ENCODE data around the gene NEK7.
A peak's percentile ranks its signal among the peaks of the same experiment; 100 is the strongest.
"Not testable (repeated sequence)": the region's sequence is repeated elsewhere in the genome, so short reads cannot be mapped to it uniquely, and the experiment has no call there.

Gene NEK7

GRCh38 chr1:198156745-198157240 lies at the start of gene NEK7:
NEK7 (plus strand) TSS chr1:198156998; CDS start chr1:198232581, 75,583 bp downstream.
- peak; percentile 73 for DNase-seq (ENCODE audit: low spot score)

GRCh38 chr1:198107091-198107501 lies 49.7 kb upstream of the NEK7 start:
- no peak for DNase-seq (ENCODE audit: low spot score)

GRCh38 chr1:198108636-198109370 lies 48.0 kb upstream of the NEK7 start:
- DNase-seq (ENCODE audit: low spot score): no peak

GRCh38 chr1:198109371-198109715 lies 47.5 kb upstream of the NEK7 start:
- DNase-seq (ENCODE audit: low spot score): no peak

- no peak for DNase-seq (ENCODE audit: low spot score)
Observed at GRCh38 chr1:198113342-198113750, 43.5 kb upstream of the NEK7 start.

- no peak for DNase-seq (ENCODE audit: low spot score)
Observed at GRCh38 chr1:198116069-198116468, 40.7 kb upstream of the NEK7 start.

- no peak for DNase-seq (ENCODE audit: low spot score)
Observed at GRCh38 chr1:198116469-198116868, 40.3 kb upstream of the NEK7 start.

- DNase-seq (ENCODE audit: low spot score): no peak
Observed at GRCh38 chr1:198117267-198117666, 39.5 kb upstream of the NEK7 start.

- DNase-seq (ENCODE audit: low spot score): no peak
Observed at GRCh38 chr1:198118134-198118533, 38.7 kb upstream of the NEK7 start.

GRCh38 chr1:198119906-198120305 lies 36.9 kb upstream of the NEK7 start:
- DNase-seq (ENCODE audit: low spot score): no peak

- DNase-seq (ENCODE audit: low spot score): peak; percentile 68
Observed at GRCh38 chr1:198121056-198121826, 35.6 kb upstream of the NEK7 start.

- no peak for DNase-seq (ENCODE audit: low spot score)
Observed at GRCh38 chr1:198122693-198123092, 34.1 kb upstream of the NEK7 start.

- no peak for DNase-seq (ENCODE audit: low spot score)
Observed at GRCh38 chr1:198123133-198123532, 33.7 kb upstream of the NEK7 start.

GRCh38 chr1:198124673-198125072 lies 32.1 kb upstream of the NEK7 start:
- no peak for DNase-seq (ENCODE audit: low spot score)

GRCh38 chr1:198125995-198126735 lies 30.6 kb upstream of the NEK7 start:
- no peak for DNase-seq (ENCODE audit: low spot score)

- DNase-seq (ENCODE audit: low spot score): no peak
Observed at GRCh38 chr1:198128533-198128932, 28.3 kb upstream of the NEK7 start.

- not testable (repeated sequence) for DNase-seq (ENCODE audit: low spot score)
Observed at GRCh38 chr1:198130053-198130452, 26.7 kb upstream of the NEK7 start.

GRCh38 chr1:198132060-198132781 lies 24.6 kb upstream of the NEK7 start:
- no peak for DNase-seq (ENCODE audit: low spot score)

GRCh38 chr1:198134252-198134651 lies 22.5 kb upstream of the NEK7 start:
- no peak for DNase-seq (ENCODE audit: low spot score)

- no peak for DNase-seq (ENCODE audit: low spot score)
Observed at GRCh38 chr1:198135366-198135765, 21.4 kb upstream of the NEK7 start.

- no peak for DNase-seq (ENCODE audit: low spot score)
Observed at GRCh38 chr1:198141668-198142351, 15.0 kb upstream of the NEK7 start.
